Subcutaneous adipose tissue (tissue), 4 donors: ENCODE data around the gene SYNE4. TPM values are rescaled to one million over a fixed set of nuclear protein-coding genes. Genes with fewer than 3 reads are reported as not detected.

Source experiments
- CTCF ChIP-seq: fragments of 450-650 bp; IDR thresholded peaks from one replicate; pipeline ENCODE4 v1.5.1; 2016; ENCODE audit warnings: low read depth, mild to moderate bottlenecking, control low read depth, antibody characterized with exemption, moderate library complexity
- total RNA-seq, 4 donors: library from RNA; depleted of rRNA; stranded (reverse); fragments of >200 nt; gene quantifications; one replicate each; pipeline ENCODE4 v1.1.0, GENCODE V29; 2016

SYNE4 gene
- total RNA-seq, 4 donors from 2014 or later: 1.5 TPM; not detected in 3

- no peak for TF ChIP-seq CTCF
Observed at GRCh38 chr19:36047835-36048234, 39.2 kb upstream of the SYNE4 start.

GRCh38 chr19:36046443-36047050, 37.9 kb upstream of the SYNE4 start:
- no peak for TF ChIP-seq CTCF

GRCh38 chr19:36043952-36044351, 35.3 kb upstream of the SYNE4 start:
- TF ChIP-seq CTCF: no peak

GRCh38 chr19:36041831-36042230, 33.2 kb upstream of the SYNE4 start:
- TF ChIP-seq CTCF: no peak

DNA sequence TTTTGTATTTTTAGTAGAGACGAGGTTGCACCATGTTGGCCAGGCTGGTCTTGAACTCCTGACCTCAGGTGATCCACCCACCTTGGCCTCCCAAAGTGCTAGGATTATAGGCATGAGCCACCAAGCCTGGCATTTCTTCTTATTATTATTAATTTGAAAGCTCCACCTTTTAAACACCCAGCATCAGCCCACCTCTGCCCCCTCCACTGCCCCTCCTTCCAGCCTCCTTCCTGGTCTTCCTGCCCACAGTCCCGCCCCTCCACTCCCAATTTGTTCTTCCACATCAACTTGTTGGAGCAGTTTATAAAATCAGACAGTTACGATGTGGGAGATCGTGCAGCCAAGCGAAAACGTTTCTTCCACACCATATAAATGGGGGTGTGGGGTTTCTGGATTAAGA, 31.9 kb upstream of the SYNE4 start:
- no peak for TF ChIP-seq CTCF

DNA sequence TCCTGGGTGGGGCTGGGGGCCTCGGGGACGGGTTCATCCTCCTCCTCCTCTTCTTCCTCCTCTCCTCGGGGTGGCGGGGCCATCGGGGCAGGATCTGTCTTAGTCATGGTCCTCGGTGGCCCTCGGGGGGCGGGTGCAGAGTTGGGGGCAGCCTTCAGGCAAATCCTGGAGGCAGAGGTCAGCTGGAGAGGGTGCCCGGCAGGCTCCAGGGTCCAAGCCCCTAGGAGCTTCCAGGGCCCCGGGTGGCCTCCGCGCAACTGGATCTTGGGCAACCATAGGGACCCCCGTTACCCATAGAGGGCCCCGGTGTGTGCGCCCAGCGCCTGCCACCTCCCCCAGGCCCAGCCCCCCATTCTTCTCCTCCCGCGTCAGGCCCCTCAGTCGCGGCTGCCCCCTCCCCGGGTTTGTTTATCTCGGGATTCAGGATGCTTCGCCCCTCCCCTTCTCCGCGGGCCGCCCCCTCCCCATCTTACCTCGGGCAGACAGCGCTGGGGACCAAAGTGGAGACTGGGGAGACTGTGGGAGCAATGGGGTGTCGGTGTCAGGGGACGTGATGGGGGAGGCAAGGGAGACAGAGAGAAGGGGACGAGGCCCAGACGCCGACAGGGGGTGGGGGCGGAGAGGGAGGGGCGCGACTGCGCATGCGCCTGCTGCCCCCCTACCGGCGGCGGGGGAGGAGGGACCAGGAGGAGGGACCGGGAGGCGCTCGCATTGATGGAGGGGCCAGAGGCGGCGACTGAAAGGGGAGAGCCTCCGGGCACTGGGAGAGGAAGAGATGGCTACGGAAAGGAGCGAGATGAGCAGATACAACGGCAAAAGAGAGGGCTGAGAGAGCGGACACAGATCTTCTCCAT, 23.9 kb upstream of the SYNE4 start, which contains the start of gene CLIP3:
Gene CLIP3, minus strand, starts transcription at position 623 of the 854 bp plus-strand sequence. Its CDS starts 516 bp downstream, at position 107.
- no peak for TF ChIP-seq CTCF

DNA sequence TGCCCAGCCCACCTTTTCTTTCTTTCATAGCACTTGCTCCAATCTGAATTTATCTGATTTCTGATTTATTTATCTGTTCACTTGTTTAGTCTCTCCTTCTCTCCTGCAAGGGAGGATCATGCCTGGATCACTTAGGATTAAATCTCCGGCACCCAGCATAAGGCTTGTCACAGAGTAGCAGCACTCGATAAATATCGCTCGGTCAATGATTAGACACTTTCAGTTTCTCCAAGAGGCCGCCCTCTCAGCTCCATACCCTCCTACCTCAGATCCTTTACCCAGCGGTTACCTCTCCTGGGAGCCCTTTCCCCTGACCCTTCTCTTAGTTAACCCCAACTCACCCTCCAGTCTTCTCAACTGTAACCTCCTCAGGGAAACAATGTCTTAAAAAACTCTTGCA, 22.7 kb upstream of the SYNE4 start:
- no peak for TF ChIP-seq CTCF
